ENCODE results near the gene ANKRD13B. TPM values are rescaled to one million over a fixed set of nuclear protein-coding genes. Genes with fewer than 3 reads are reported as not detected.

Gene ANKRD13B
- total RNA-seq, 1 donor from 2014 or later: 30.7 TPM

DNA sequence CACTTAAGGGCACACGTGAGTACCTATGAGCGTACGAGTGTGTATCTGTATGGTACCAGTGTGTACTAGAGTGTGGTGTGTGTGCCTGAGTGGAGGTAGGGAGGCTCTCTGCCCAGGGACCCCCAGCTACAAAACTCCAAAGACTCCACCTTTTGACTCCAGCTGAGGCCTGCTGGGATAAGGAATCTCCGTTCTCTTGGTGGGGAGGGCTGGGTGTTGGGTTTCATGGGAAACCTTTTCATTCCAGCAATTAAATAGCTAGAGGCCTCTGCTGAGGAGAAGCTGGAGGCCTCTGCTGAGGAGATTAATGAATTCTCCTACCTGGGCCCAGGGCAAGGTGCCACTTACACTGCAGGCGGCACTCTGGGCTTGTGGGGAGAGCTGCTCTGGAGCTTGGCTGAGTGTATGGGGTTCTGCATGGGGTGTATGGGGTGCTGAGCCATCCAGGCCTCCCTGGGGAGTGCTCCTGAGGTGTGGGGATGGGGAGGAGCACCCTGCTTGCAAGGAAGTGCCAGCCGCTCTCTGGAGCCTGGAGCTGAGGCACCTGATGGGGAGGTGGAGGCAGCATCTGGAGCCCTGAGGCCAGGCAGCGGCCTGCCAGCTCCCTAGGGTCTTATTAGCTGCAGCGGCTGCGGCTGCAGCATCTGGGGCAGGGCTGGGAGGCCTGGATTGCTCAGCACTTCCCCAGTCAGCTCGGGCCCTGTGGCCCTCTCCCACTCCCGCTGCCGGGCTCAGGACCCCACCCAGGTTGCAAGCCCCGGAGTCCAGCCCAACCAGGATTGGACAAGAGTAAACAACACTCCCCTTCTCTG, 4.6 kb downstream of the ANKRD13B start:
- TF ChIP-seq, protein P1, sequence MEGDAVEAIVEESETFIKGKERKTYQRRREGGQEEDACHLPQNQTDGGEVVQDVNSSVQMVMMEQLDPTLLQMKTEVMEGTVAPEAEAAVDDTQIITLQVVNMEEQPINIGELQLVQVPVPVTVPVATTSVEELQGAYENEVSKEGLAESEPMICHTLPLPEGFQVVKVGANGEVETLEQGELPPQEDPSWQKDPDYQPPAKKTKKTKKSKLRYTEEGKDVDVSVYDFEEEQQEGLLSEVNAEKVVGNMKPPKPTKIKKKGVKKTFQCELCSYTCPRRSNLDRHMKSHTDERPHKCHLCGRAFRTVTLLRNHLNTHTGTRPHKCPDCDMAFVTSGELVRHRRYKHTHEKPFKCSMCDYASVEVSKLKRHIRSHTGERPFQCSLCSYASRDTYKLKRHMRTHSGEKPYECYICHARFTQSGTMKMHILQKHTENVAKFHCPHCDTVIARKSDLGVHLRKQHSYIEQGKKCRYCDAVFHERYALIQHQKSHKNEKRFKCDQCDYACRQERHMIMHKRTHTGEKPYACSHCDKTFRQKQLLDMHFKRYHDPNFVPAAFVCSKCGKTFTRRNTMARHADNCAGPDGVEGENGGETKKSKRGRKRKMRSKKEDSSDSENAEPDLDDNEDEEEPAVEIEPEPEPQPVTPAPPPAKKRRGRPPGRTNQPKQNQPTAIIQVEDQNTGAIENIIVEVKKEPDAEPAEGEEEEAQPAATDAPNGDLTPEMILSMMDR (conservative IDR thresholded peaks at IDR 0.05; ENCODE audit: low read depth, low read length): no peak
- H3K4me3 ChIP-seq (ENCODE audit: low read depth, low read length): no peak overlapping the region
- DNase-seq (ENCODE audit: low read depth): no peak

DNA sequence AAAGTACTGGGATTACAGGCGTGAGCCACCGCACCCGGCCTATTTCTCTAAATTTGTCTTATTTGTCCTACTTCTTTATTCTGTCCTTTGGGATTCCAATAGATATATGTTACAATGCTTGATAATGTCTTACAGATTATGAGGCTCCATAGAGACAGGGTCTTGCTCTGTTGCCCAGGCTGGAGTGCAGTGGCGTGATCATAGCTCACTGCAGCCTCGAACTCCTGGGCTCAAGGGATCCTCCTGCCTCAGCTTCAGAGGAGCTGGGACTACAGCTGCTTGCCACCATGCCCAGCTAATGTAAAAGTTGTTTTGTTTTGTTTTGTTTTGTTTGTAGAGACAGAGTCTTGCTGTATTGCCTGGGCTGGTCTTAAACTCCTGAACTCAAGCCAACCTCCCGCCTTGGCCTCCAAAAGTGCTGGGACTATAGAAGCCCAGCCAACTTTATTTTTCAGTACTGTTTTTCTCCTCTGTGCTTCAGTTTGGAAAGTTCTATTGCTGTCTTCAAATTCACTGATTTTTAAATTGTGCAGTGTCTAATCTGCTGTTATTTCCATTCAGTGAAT, 10.3 kb downstream of the ANKRD13B start:
- no peak for DNase-seq (ENCODE audit: low read depth)

DNA sequence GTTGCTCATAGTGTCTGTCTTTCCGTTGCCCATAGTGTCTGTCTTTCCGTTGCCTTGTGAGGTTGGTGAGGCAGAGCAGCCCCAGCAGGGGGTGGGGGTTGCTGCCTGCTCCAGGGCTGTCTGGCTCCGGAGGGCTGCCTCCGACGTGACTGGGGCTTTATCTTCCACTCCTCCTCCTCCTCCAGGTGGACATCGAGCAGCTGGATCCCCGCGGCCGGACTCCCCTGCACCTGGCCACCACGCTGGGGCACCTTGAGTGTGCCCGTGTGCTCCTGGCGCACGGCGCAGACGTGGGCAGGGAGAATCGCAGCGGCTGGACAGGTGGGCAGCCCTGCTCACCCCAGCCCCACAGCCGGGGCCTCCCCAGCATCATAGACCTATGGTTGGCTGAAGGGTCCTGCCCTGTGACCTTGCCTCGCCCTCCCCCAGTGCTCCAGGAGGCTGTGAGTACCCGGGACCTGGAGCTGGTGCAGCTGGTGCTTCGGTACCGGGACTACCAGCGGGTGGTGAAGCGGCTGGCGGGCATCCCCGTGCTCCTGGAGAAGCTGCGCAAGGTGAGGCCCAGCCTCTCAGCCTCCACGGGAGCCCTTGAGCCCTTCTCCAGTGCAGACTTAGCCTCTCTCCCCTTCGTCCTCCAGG, 14.7 kb downstream of the ANKRD13B start:
- no peak for DNase-seq (ENCODE audit: low read depth)
- no peak overlapping the region for H3K4me3 ChIP-seq (ENCODE audit: low read depth, low read length)
- TF ChIP-seq, protein P1 (conservative IDR thresholded peaks at IDR 0.05; ENCODE audit: low read depth, low read length): no peak

More for the DNA sequence above, 10.3 kb downstream of the ANKRD13B start:
- TF ChIP-seq, protein P1 (conservative IDR thresholded peaks at IDR 0.05; ENCODE audit: low read depth, low read length): no peak
- H3K4me3 ChIP-seq (ENCODE audit: low read depth, low read length): no peak overlapping the region

DNA sequence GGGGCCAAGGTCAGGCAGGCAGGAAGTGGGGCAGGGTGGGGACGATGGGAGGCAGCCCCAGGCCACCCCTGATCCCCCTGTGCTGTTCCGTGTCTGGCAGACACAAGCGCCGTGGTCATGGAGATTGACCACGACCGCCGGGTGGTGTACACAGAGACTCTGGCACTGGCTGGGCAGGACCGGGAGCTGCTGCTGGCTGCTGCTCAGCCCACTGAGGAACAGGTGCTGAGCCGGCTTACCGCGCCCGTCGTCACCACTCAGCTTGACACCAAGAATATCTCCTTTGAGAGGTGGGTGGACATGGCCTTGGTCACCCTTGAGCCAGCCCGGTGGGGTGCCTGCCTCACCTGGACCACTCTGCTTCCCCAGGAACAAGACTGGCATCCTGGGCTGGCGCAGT, 16.1 kb downstream of the ANKRD13B start:
- no peak for DNase-seq (ENCODE audit: low read depth)
- no peak overlapping the region for H3K4me3 ChIP-seq (ENCODE audit: low read depth, low read length)
- TF ChIP-seq, protein P1 (conservative IDR thresholded peaks at IDR 0.05; ENCODE audit: low read depth, low read length): no peak

DNA sequence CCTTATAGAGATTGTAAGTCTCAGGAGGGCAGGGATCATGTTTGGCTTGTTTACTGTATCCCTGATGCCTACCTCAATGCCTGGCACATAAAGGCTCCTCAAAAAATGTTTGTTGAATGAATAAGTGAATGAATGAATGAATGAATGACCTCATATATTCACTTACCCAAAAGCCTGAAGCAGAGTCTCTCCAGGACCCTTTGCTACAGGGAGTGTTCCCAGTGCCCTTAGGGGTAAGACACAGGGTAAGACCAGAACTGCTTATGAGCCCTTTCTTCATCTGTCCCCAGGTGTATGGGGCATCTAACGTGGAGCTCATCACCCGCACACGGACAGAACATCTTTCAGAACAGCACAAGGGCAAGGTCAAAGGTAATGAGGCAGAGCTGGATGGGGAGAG, 17.5 kb downstream of the ANKRD13B start:
- DNase-seq (ENCODE audit: low read depth): no peak
- TF ChIP-seq, protein P1 (conservative IDR thresholded peaks at IDR 0.05; ENCODE audit: low read depth, low read length): no peak
- H3K4me3 ChIP-seq (ENCODE audit: low read depth, low read length): no peak overlapping the region

DNA sequence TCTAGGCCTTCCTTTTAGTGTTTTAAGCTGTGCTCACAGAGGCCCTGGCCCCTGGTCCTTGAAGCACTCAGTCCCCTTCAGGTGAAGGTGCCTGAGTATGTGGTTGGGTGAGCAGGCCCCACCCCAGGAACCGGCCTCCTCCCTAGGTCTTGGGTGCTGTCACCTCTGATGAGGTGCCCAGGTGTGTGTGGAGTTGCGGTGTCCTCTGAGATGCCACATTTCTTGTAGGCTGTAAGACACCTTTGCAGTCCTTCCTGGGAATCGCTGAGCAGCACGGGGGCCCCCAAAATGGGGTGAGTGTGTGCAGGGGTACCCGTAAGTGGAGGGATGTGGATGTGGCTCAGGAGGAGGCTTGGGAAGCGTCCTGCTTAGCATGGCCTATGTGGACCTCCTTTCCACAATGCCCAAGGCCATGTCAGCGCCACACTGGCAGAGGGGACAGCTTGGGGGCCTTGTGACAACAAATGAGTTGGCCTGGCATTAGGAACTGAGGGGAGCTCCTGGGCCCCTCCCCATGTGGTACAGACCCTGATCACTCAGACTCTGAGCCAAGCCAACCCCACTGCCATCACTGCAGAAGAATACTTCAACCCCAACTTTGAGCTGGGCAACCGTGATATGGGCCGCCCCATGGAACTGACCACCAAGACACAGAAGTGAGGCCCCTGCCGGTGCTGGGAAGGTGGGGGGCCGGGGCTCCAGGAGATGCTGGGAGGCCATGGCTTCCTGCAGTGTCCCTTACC, 18.6 kb downstream of the ANKRD13B start:
- no peak for DNase-seq (ENCODE audit: low read depth)
- TF ChIP-seq, protein P1 (conservative IDR thresholded peaks at IDR 0.05; ENCODE audit: low read depth, low read length): no peak
- H3K4me3 ChIP-seq (ENCODE audit: low read depth, low read length): no peak overlapping the region
